Uterus (tissue), 4 donors: ENCODE data around the gene NR2C2AP. TPM values are rescaled to one million over a fixed set of nuclear protein-coding genes. Genes with fewer than 3 reads are reported as not detected.
"Not testable (repeated sequence)": the region's sequence is repeated elsewhere in the genome, so short reads cannot be mapped to it uniquely, and the experiment has no call there.

Experiments
- DNase-seq, 2 donors: peaks; one replicate each; pipeline ENCODE4 v3.0.0-alpha.2; 2019 to 2020
- H3K27ac ChIP-seq, 2 donors: fragments of 200-600 bp; sonication (generic); 1 replicate in 1 of 2; 2 replicates in 1 of 2; pipeline ENCODE4 v1.5.1; 2016 to 2018
- H3K27me3 ChIP-seq, 2 donors: fragments of 200-600 bp; sonication (generic); one replicate each; pipeline ENCODE4 v1.5.1; 2018 to 2019; ENCODE audit warnings: control low read depth in 1 of 2
- H3K36me3 ChIP-seq, 2 donors: fragments of 200-600 bp; sonication (generic); one replicate each; pipeline ENCODE4 v1.5.1; 2019; ENCODE audit warnings: control low read depth in 1 of 2
- H3K4me1 ChIP-seq, 2 donors: fragments of 200-600 bp; sonication (generic); one replicate each; pipeline ENCODE4 v1.5.1; 2018 to 2019; ENCODE audit warnings: control low read depth in 1 of 2
- H3K4me3 ChIP-seq, 2 donors: fragments of 200-600 bp; sonication (generic); 1 replicate in 1 of 2; 2 replicates in 1 of 2; pipeline ENCODE4 v1.5.1; 2018 to 2019; ENCODE audit warnings: mild to moderate bottlenecking in 1 of 2
- H3K9me3 ChIP-seq, 2 donors: fragments of 200-600 bp; sonication (generic); one replicate each; pipeline ENCODE4 v1.5.1; 2019; ENCODE audit warnings: control low read depth in 1 of 2
- POLR2A ChIP-seq, 2 donors: fragments of 450-650 bp; IDR thresholded peaks; one replicate each; pipeline ENCODE4 v1.6.1; 2016; ENCODE audit warnings: antibody characterized with exemption in 2 of 2, mild to moderate bottlenecking in 1 of 2, moderate library complexity in 1 of 2
- intact Hi-C: fragments of 100-400 bp; cut with DNase I; formaldehyde crosslinking; loops from one replicate; pipeline ENCODE4 v1.15.1; 2023; ENCODE audit warnings: low total_unique reads
- total RNA-seq, 4 donors: library from RNA; depleted of rRNA in 3 of 4; stranded (reverse); fragments of >200 nt in 3 of 4; gene quantifications; one replicate each; pipeline versions ENCODE4 v1.1.0 to v1.2.4, GENCODE V29; 2014 to 2023
- TF ChIP-seq, protein P1 (sequence below), 4 experiments: fragments of 200-600 bp in 2 of 4; fragments of 450-650 bp in 2 of 4; sonication (generic) in 2 of 4; IDR thresholded peaks; one replicate each; pipeline ENCODE4 v1.5.1; 2016 to 2019; ENCODE audit warnings: antibody characterized with exemption in 4 of 4, mild to moderate bottlenecking in 2 of 4, moderate library complexity in 1 of 4
- donor health status: DM: yes; HTN: yes; CAD: no.

Gene NR2C2AP
- total RNA-seq, 4 donors from 2014 or later = 0.77 to 16.0 (median 8.5) TPM

DNA sequence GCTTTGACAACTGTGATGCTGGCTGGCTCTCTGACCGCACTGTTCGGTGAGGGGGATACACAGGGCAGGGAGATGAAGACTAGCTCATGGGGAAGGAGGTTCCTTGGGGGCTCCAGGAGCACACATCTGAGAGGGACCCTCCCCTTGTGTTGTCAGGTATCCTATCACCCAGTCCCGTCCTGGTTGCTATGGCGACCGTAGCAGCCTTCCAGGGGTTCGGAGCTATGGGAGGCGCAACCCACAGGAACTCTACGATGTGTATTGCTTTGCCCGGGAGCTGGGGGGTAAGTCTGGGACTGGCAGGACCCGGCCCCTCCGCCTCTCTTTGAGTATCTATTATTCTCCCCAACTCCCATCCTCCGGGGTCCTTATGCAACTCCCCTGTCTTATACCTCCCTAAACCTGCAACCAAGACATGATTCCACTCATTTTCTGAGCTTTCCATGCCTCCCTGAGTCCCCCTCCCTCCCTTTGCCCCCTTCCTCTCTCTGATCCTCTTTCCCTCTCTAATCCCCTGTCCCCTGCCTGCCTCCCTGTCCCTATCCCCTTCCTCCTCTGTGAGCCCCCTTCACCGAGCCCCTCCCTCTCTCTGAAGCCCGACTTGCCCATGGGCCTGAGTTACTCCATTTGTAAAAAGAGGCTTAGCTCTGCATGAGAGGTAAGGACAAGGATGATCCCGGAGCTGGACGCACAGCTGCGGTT lies 21.1 kb upstream of the NR2C2AP start:
- H3K27ac ChIP-seq = no peak overlapping the region
- no peaks in the 10 kb centered on the region for H3K36me3 ChIP-seq
- no peak overlapping the region for H3K4me3 ChIP-seq
- peaks cover 0 to 4% of the 10 kb centered on the region in 2 donors for H3K4me1 ChIP-seq
- no peak for DNase-seq
- peaks cover 0 to 11% of the 10 kb centered on the region in 2 donors for H3K27me3 ChIP-seq
- intact Hi-C loops = no loop called here
- TF ChIP-seq POLR2A (IDR thresholded peaks at IDR 0.05) = no peak
- TF ChIP-seq, protein P1, sequence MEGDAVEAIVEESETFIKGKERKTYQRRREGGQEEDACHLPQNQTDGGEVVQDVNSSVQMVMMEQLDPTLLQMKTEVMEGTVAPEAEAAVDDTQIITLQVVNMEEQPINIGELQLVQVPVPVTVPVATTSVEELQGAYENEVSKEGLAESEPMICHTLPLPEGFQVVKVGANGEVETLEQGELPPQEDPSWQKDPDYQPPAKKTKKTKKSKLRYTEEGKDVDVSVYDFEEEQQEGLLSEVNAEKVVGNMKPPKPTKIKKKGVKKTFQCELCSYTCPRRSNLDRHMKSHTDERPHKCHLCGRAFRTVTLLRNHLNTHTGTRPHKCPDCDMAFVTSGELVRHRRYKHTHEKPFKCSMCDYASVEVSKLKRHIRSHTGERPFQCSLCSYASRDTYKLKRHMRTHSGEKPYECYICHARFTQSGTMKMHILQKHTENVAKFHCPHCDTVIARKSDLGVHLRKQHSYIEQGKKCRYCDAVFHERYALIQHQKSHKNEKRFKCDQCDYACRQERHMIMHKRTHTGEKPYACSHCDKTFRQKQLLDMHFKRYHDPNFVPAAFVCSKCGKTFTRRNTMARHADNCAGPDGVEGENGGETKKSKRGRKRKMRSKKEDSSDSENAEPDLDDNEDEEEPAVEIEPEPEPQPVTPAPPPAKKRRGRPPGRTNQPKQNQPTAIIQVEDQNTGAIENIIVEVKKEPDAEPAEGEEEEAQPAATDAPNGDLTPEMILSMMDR (IDR thresholded peaks at IDR 0.05) = no peak
- H3K9me3 ChIP-seq = no peaks in the 10 kb centered on the region

DNA sequence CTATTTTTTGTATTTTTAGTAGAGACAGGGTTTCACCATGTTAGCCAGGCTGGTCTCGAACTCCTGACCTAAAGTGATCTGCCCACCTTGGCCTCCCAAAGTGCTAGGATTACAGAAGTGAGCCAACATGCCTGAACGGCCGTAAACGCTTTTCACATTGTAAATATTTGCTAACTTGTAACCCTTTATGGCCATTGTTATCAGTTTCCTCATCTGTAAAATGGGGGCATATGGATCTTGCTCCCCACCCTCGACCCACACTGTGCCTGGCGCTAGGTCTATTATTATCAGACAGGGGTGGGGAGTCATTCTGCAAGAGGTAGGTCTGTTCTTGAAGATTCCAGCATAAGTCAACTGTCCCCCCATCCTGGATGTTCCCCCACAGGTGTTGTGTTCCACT lies 20.4 kb upstream of the NR2C2AP start:
- no peak for DNase-seq
- Histone ChIP-seq H3K36me3 (no peaks in the 10 kb centered on the region), H3K27me3 (peaks cover 0 to 11% of the 10 kb centered on the region in 2 donors), H3K9me3 (no peaks in the 10 kb centered on the region), H3K27ac (no peak overlapping the region), H3K4me3 (no peak overlapping the region), H3K4me1 (peaks cover 0 to 4% of the 10 kb centered on the region in 2 donors)
- TF ChIP-seq POLR2A (IDR thresholded peaks at IDR 0.05) = no peak
- TF ChIP-seq, protein P1 (IDR thresholded peaks at IDR 0.05) = no peak
- intact Hi-C loops = no loop called here

DNA sequence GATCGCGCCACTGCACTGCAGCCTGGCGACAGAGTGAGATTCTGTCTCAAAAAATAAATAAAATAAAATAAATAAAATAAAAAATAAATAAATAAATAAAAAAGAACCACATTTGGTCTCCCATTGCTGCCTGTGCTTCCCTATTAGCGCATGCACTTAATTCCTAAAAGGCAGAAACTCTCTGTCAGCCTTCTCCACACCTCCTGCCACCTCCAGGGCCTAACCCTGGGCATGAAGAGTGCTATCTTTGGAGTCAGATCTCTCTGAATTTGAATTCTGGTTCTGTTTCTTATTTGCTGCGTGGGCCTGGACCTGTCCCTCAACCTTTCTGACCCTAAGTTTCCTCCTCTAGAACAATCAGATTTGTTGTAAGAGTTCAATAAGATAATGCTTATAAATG lies 19.8 kb upstream of the NR2C2AP start:
- Histone ChIP-seq H3K9me3 (no peaks in the 10 kb centered on the region), H3K27ac (no peak overlapping the region), H3K36me3 (no peaks in the 10 kb centered on the region), H3K4me1 (peaks cover 0 to 4% of the 10 kb centered on the region in 2 donors), H3K4me3 (no peak overlapping the region), H3K27me3 (peaks cover 0 to 11% of the 10 kb centered on the region in 2 donors)
- TF ChIP-seq POLR2A (IDR thresholded peaks at IDR 0.05) = no peak
- TF ChIP-seq, protein P1 (IDR thresholded peaks at IDR 0.05) = no peak
- intact Hi-C loops = no loop called here
- no peak for DNase-seq

DNA sequence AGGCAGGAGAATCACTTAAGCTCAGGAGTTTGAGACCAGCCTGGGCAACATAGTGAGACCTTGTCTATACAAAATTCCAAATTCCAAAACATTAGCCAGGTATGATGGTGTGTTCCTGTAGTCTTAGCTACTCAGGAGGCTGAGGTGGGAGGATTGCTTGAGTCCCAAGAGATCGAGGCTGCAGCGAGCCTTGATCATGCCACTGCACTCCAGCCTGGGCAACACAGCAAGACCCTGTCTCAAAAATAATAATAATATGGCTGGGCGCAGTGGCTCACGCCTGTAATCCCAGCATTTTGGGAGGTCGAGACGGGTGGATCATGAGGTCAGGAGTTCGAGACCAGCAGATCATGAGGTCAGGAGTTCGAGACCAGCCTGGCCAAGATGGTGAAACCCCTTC lies 17.8 kb upstream of the NR2C2AP start:
- H3K9me3 ChIP-seq, DNase-seq, intact Hi-C loops, H3K4me1 ChIP-seq, H3K27ac ChIP-seq, H3K27me3 ChIP-seq, H3K36me3 ChIP-seq, H3K4me3 ChIP-seq: not testable (repeated sequence)

DNA sequence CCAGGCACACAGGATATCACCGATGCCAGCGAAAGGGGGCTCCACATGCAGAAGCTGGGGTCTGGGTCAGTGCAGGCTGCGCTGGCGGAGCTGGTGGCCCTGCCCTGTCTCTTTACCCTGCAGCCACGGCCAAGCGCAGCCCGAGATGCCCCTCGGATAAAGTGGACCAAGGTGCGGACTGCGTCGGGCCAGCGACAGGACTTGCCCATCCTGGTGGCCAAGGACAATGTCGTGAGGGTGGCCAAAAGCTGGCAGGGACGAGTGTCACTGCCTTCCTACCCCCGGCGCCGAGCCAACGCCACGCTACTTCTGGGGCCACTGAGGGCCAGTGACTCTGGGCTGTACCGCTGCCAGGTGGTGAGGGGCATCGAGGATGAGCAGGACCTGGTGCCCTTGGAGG lies 15.7 kb upstream of the NR2C2AP start:
- Histone ChIP-seq H3K9me3 (no peaks in the 10 kb centered on the region), H3K4me3 (no peak overlapping the region), H3K36me3 (no peaks in the 10 kb centered on the region), H3K4me1 (no peaks in the 10 kb centered on the region), H3K27me3 (peaks cover 0 to 9% of the 10 kb centered on the region in 2 donors), H3K27ac (no peak overlapping the region)
- TF ChIP-seq POLR2A (IDR thresholded peaks at IDR 0.05) = no peak
- TF ChIP-seq, protein P1 (IDR thresholded peaks at IDR 0.05) = no peak
- DNase-seq = no peak
- intact Hi-C loops = no loop called here
